Activated naive CD8-positive, alpha-beta T cell treated with anti-CD3 and anti-CD28 coated beads, Interleukin-2, amount 50 U/mL, for 24 hours (primary cell): ENCODE results near the gene BUD31.
"Not testable (repeated sequence)": the region's sequence is repeated elsewhere in the genome, so short reads cannot be mapped to it uniquely, and the experiment has no call there.

ENCODE experiments used
- ATAC-seq: fragments of 150-1000 bp; cut with Tn5 transposase; one replicate; pipeline ENCODE4 v1.10.0; 2021
- DNase-seq: peaks from one replicate; pipeline ENCODE4 v3.0.0; 2021
- H3K27ac Mint-ChIP-seq: one replicate; pipeline ENCODE4 v1.8.0; 2021; ENCODE audit warnings: mild to moderate bottlenecking, mixed read lengths
- H3K27me3 Mint-ChIP-seq: one replicate; pipeline ENCODE4 v1.8.0; 2021; ENCODE audit warnings: mixed read lengths
- H3K36me3 Mint-ChIP-seq: one replicate; pipeline ENCODE4 v1.8.0; 2021; ENCODE audit warnings: low read depth, mixed read lengths
- H3K4me1 Mint-ChIP-seq: one replicate; pipeline ENCODE4 v1.8.0; 2021; ENCODE audit warnings: mixed read lengths
- H3K4me3 Mint-ChIP-seq: one replicate; pipeline ENCODE4 v1.8.0; 2021; ENCODE audit warnings: mild to moderate bottlenecking, moderate library complexity, mixed read lengths
- H3K9me3 Mint-ChIP-seq: one replicate; pipeline ENCODE4 v1.8.0; 2021; ENCODE audit warnings: mixed read lengths

Gene BUD31

DNA sequence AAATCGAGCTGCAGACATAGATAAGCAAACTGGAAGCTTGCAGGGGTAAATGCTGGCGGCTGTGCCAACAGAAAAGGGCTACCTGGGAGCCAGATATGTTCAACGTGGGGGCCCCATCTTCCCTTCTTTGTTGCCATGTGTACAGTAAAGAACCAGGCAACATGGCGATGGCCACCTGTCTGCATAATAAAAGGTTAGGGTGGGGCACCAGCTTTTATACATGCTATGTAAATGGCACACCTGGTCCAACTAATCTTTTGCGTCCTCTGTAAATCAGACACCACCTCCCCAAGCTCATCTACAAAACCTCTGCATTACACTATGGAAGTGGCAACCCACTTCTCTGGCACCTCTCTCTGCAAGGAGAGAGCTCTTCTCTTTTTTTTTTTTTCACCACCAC lies 13.9 kb downstream of the BUD31 start:
- H3K36me3 Mint-ChIP-seq = peaks cover 33% of the 10 kb centered on the region

DNA sequence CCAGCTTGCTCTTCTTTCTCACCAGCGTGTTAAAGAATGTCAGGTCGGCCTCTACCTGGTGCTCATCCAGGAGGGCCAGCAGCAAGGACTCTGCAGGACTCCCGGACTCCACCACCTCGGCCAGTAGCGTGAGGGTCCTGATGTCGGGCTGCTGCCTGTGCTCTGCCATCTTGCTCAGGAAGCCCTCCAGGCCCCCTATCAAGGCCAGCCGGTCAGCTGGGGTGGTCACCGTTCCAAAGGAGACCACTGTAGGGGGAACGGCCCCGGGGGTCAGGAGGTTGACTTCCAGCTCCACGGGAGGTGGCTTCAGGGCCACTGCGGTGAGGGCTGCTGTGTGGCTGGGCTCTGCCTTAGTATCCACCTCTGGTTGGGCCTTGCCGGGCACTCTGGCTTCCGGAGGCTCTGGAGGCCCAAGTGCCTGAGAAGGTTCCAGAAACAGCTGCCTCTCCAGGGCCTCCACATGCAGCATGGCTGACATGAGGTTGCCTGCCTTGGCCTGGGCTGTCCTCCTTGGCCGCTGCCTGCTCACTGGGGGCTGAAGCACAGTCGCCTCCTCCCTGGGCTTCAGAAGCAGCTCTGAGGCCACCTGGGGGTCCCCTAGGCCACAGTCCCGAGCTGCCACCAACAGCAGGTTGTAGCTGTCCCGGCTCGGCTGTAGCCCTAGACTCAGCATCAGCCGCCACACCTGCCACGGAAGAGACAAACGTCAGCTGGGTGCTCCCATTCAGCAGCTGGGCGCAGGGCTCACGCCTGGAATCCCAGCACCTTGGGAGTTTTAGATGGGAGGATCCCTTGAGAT lies 16.4 kb downstream of the BUD31 start:
- H3K36me3 Mint-ChIP-seq = peaks cover 27% of the 10 kb centered on the region
- H3K27ac Mint-ChIP-seq = no peak overlapping the region
- no peak overlapping the region for H3K4me3 Mint-ChIP-seq
- no peak for DNase-seq
- no peaks in the 10 kb centered on the region for H3K4me1 Mint-ChIP-seq
- H3K27me3 Mint-ChIP-seq = no peaks in the 10 kb centered on the region
- no peaks in the 10 kb centered on the region for H3K9me3 Mint-ChIP-seq
- peak; percentile 18 for ATAC-seq

More for the DNA sequence above, 13.9 kb downstream of the BUD31 start:
- Mint-ChIP-seq H3K4me1 (no peaks in the 10 kb centered on the region), H3K27ac (no peak overlapping the region), H3K9me3 (no peaks in the 10 kb centered on the region), H3K27me3 (no peaks in the 10 kb centered on the region), H3K4me3 (no peak overlapping the region)
- no peak for DNase-seq
- no peak for ATAC-seq

DNA sequence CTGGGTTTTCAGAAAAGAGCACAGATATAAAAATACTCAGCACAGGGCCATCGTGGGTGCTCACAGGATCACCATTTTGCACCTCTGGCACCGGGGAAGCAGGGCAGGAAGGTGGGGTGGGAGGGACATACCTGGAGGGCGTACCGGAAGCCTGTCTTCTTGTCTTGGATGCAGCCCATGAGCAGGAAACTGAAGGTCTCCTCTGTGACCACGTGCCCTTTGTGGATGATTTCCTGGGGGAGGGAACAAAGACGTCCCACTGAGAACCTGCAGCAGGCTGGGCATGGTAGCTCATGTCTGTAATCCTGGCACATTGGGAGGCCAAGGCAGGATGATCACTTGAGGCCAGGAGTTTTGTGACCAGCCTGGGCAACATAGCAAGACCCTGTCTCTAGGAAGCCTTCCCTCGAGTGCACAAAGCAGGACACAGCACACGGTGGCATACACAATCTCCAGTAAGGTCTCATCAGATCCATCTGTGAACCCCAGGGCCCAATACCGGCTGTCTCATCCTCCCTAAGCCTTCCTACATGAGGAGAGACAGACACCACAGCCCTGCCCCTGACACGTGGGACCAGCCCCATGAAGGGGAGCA lies 20.3 kb downstream of the BUD31 start:
- H3K4me1 Mint-ChIP-seq = no peaks in the 10 kb centered on the region
- no peak for DNase-seq
- H3K9me3 Mint-ChIP-seq = no peaks in the 10 kb centered on the region
- H3K36me3 Mint-ChIP-seq = peaks cover 24% of the 10 kb centered on the region
- H3K27me3 Mint-ChIP-seq = no peaks in the 10 kb centered on the region
- H3K27ac Mint-ChIP-seq = no peak overlapping the region
- no peak for ATAC-seq
- H3K4me3 Mint-ChIP-seq = no peak overlapping the region

DNA sequence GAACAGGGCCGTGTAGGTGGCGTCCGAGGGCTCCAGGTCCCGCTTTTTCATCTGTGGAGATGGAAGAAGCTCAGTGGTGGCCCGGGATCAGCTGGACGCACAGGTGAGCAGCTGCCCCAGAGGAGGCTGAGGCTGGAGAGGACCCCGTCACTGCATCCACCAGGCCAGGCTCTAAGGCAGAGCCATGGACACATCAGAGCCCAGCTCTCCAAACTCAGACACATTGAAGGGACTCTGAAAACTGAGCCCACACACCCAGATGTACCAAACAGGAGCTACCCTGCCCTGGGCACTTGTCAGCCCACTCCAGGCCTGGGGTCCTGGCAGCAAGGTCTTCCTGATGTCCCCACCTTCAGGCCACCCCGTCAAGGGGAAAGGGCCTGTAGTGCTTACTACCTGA lies 21.0 kb downstream of the BUD31 start:
- H3K9me3 Mint-ChIP-seq = no peaks in the 10 kb centered on the region
- H3K27ac Mint-ChIP-seq = no peak overlapping the region
- DNase-seq (no peak), ATAC-seq (no peak)
- H3K27me3 Mint-ChIP-seq = no peaks in the 10 kb centered on the region
- H3K36me3 Mint-ChIP-seq = peaks cover 24% of the 10 kb centered on the region
- no peak overlapping the region for H3K4me3 Mint-ChIP-seq
- no peaks in the 10 kb centered on the region for H3K4me1 Mint-ChIP-seq

DNA sequence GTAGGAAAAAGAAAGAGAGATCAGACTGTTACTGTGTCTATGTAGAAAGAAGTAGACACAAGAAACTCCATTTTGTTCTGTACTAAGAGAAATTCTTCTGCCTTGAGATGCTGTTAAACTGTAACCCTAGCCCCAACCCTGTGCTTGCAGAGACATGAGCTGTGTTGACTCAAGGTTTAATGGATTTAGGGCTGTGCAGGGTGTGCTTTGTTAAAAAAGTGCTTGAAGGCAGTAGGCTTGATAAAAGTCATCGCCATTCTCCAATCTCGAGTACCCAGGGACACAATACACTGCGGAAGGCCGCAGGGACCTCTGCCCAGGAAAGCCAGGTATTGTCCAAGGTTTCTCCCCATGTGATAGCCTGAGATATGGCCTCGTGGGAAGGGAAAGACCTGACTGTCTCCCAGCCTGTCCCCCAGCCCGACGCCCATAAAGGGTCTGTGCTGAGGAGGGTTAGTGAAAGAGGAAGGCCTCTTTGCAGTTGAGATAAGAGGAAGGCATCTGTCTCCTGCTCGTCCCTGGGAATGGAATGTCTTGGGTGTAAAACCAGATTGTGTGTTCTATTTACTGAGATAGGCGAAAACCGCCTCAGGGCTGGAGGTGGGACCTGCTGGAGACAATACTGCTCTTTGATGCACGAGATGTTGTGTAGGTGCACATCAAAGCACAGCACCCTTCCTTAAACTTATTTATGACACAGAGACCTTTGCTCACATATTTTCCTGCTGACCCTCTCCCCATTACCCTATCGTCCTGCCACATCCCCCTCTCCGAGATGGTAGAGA lies 23.2 kb downstream of the BUD31 start:
- not testable (repeated sequence) for H3K9me3 Mint-ChIP-seq, H3K27ac Mint-ChIP-seq, ATAC-seq, H3K4me3 Mint-ChIP-seq, H3K4me1 Mint-ChIP-seq, H3K27me3 Mint-ChIP-seq, DNase-seq
- H3K36me3 Mint-ChIP-seq = peaks cover 23% of the 10 kb centered on the region

DNA sequence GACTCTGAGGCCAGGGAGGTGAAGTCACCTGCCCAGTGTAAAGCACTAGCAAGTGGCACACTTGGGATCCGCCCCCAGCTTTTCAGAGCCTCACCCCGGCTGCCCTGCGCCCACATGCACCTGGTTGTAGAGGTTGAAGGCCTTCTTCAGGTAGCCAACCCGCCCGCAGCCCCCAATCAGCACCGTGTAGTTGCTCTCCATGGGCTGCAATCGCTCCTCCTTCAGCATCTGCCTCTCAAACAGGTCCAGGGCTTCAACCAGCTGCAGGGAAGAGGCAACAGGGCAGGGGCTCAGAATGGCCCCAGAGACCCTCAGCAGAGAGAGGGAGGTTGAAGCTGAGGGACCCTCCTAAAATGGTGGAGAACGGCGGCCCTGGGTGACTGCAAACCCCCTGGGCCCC lies 24.4 kb downstream of the BUD31 start:
- Mint-ChIP-seq H3K9me3 (no peaks in the 10 kb centered on the region), H3K27ac (no peak overlapping the region), H3K36me3 (peaks cover 19% of the 10 kb centered on the region), H3K4me3 (no peak overlapping the region), H3K4me1 (peaks cover 7% of the 10 kb centered on the region), H3K27me3 (no peaks in the 10 kb centered on the region)
- ATAC-seq (no peak), DNase-seq (no peak)

DNA sequence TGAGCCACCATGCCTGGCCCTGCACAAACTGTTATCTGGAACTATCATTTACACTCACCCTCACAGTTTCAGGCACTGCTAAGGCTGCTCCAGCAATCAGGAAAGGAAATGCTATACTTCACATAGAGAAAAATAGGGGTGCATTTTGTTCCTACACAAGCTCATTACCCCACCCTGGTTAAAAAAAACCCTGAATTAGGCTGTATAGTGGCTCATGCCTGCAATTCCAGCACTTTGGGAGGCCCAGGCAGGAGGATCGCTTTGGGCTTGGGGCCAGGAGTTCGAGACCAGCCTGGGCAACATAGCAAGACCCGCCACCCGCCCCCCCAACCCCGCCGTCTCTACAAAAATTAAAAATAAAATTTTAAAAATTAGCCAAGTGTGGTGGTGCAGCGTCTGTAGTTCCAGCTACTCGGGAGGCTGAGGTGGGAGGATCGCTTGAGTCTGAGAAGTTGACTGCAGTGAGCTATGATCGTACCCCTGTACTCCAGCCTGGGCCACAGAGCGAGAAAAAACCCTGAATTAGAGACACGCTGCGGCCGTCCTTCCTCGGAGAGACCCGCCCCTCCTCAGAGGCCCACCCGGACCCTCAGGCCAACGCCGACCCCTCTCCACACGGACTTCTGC lies 29.3 kb downstream of the BUD31 start:
- no peaks in the 10 kb centered on the region for H3K9me3 Mint-ChIP-seq
- ATAC-seq (no peak), DNase-seq (no peak)
- H3K27ac Mint-ChIP-seq = peak overlapping the region; percentile 97
- peaks cover 20% of the 10 kb centered on the region for H3K36me3 Mint-ChIP-seq
- H3K4me3 Mint-ChIP-seq = peak overlapping the region; percentile 97
- H3K4me1 Mint-ChIP-seq = peaks cover 29% of the 10 kb centered on the region
- H3K27me3 Mint-ChIP-seq = no peaks in the 10 kb centered on the region

DNA sequence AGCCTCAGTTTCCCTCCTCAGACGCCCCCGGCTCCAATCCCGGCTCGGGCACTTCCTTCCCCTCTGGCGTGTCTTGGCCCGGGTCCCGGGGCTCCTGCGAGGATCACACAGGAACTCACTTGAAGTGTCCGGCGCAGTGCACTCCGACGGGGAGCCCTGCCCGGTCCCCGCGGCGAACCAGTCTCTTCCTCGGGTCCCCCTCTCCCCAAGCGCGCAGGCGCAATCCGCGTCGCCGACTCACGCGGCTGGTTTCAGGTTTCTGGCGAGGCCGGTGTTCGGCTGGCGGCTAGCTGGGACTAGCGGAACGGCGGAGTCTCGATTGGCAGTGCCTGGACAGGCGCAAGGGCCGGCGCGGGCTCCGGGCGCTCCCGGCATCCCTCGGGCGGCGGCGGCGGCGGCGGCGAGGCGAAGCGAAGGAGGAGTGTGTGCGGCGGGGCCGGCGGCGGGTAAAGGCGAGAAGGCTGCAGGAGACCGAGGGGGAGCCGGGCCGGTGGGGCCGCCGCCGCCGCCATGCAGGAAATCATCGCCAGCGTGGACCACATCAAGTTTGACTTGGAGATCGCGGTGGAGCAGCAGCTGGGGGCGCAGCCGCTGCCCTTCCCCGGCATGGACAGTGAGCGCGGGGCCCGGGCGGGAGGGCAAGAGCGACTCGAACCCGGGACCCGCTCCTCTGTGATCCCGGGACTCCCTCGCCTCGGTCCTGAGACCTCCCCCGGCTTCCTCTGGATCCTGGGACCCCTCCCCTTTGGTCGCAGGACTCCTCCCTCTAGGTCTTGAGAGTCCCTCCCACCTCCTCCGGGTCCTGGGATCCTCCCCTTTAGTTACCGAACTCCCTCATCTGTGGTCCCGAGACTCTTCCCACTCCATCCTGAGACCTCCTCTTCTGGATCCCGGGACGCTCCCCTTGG lies 30.1 kb downstream of the BUD31 start, which contains the start of the genes CPSF4 and PTCD1:
Gene CPSF4 (plus strand): TSS at position 371 of the 908 bp plus-strand sequence. CDS start 140 bp downstream, at position 511.
Gene PTCD1 (minus strand): TSS at position 226 of the 908 bp plus-strand sequence. CDS start 3,556 bp downstream, outside the sequence.
- Mint-ChIP-seq H3K27me3 (no peaks in the 10 kb centered on the region), H3K9me3 (no peaks in the 10 kb centered on the region), H3K36me3 (peaks cover 22% of the 10 kb centered on the region), H3K27ac (peak within 1 kb of the TSS; percentile 97), H3K4me3 (peak within 1 kb of the TSS; percentile 97), H3K4me1 (peaks cover 32% of the 10 kb centered on the region)
- peak; percentile 96 for DNase-seq
- ATAC-seq = peak; percentile 95

DNA sequence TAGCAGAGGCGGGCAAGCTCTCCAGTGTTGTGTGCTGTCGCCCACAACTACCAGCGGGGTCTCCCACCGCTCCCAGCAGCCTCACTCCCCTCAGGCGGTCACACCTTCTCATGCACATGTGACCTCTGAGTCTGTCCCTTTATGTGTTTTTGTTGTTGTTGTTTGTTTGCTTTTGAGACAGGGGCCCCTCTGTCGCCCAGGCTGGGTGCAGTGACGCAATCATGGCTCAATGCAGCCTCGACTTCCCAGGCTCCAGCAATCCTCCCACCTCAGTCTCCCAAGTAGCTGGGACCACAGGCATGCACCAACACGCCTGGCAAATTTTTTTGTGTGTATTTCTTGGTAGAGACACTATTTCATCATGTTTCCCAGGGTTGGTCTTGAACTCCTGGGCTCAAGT lies 31.4 kb downstream of the BUD31 start:
- Mint-ChIP-seq H3K27ac (no peak overlapping the region), H3K4me1 (peaks cover 32% of the 10 kb centered on the region), H3K36me3 (peaks cover 28% of the 10 kb centered on the region), H3K4me3 (peak overlapping the region; percentile 97), H3K27me3 (no peaks in the 10 kb centered on the region), H3K9me3 (no peaks in the 10 kb centered on the region)
- no peak for ATAC-seq
- no peak for DNase-seq

DNA sequence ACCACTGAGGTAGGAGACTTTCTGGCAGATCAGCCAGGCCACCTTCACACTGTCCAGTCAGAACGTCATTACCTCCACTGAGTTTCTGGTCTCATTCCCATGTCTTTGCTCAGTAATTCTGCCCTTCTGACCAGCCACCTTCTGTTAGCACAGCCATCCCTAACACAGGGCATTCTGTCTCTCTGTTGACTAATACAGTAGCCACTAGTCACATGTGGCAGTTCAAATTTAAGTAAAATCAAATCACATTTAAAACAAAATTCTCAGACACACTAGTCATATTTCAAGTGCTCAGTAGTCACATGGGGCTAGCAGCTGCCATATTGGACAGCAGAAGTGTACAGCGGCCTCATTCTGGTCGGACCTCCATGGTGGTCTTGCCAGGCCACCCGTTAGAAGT lies 37.3 kb downstream of the BUD31 start:
- no peak overlapping the region for H3K4me3 Mint-ChIP-seq
- peaks cover 9% of the 10 kb centered on the region for H3K4me1 Mint-ChIP-seq
- H3K36me3 Mint-ChIP-seq = peaks cover 46% of the 10 kb centered on the region
- H3K9me3 Mint-ChIP-seq = no peaks in the 10 kb centered on the region
- no peak for ATAC-seq
- H3K27me3 Mint-ChIP-seq = no peaks in the 10 kb centered on the region
- DNase-seq = no peak
- H3K27ac Mint-ChIP-seq = no peak overlapping the region

DNA sequence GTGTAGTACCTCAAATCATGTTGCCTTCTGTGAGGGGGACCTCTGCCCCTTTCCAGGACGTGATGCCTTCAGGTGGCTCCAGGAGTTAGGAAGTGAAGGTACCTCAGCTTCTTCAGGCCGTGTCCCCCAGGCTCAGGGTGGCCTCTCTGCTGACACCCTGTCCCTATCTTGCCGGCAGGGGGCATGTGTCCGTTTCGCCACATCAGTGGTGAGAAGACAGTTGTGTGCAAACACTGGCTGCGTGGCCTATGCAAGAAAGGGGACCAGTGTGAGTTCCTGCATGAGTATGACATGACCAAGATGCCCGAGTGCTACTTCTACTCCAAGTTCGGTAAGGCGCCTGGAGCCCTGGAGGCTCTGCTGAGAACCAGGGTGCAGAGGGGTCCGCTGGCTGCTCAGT lies 39.2 kb downstream of the BUD31 start:
- Mint-ChIP-seq H3K9me3 (no peaks in the 10 kb centered on the region), H3K27me3 (no peaks in the 10 kb centered on the region), H3K36me3 (peaks cover 41% of the 10 kb centered on the region), H3K27ac (no peak overlapping the region), H3K4me1 (peaks cover 4% of the 10 kb centered on the region), H3K4me3 (no peak overlapping the region)
- DNase-seq = no peak
- no peak for ATAC-seq

DNA sequence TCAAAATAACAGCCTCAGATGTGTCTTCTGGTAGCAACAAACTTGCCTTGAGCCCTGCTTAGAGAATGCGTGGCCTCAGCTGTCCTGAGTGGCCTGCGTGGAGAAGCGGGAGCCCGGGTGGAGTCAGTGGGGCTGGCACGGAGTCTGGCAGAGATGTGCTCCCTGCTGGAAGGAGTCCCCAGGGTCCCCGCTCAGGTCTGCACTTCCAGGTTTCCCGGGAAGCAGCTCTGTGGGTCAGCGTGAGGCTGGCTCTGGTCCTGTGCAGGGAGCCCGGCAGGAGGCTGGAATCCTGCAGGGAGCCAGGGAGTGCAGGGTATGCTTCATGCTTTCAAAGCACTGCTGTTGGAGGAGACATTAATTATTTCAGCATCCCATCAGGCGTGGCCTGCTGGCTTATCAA lies 40.1 kb downstream of the BUD31 start:
- no peaks in the 10 kb centered on the region for H3K27me3 Mint-ChIP-seq
- H3K27ac Mint-ChIP-seq = no peak overlapping the region
- H3K36me3 Mint-ChIP-seq = peaks cover 40% of the 10 kb centered on the region
- ATAC-seq (no peak), DNase-seq (no peak)
- H3K9me3 Mint-ChIP-seq = no peaks in the 10 kb centered on the region
- no peak overlapping the region for H3K4me3 Mint-ChIP-seq
- H3K4me1 Mint-ChIP-seq = peaks cover 2% of the 10 kb centered on the region

DNA sequence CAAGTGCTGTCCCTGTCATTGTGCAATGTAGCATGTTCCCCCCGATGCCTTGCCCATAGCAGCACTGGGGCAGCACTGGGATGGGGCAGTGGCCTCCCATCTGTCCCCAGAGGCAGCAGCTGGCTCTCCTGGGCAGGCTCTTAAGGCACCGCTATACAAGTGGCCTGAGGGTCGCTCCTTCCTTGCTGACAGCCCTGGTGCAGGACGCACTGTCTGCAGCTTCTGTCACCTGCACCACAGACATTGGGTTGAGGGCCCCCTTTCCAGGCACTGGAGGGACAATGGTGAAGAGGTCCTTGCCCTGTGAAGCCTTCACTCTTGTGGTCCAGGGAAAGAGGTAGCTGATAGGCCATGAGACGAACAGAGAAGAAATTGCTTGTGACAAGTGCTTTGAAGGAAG lies 40.6 kb downstream of the BUD31 start:
- H3K9me3 Mint-ChIP-seq = no peaks in the 10 kb centered on the region
- H3K36me3 Mint-ChIP-seq = peaks cover 40% of the 10 kb centered on the region
- peak overlapping the region; percentile 15 for H3K27ac Mint-ChIP-seq
- DNase-seq = no peak
- H3K4me1 Mint-ChIP-seq = peaks cover 2% of the 10 kb centered on the region
- no peaks in the 10 kb centered on the region for H3K27me3 Mint-ChIP-seq
- no peak for ATAC-seq
- no peak overlapping the region for H3K4me3 Mint-ChIP-seq
